ENCODE results near the gene LMAN2.
A peak's percentile ranks its signal among the peaks of the same experiment; 100 is the strongest.

Gene LMAN2

GRCh38 chr5:177386542-177386941, 35.1 kb upstream of the LMAN2 start:
- no peak for DNase-seq (ENCODE audit: low read depth)
- TF ChIP-seq CTCF (IDR thresholded peaks at IDR 0.05; ENCODE audit: insufficient read depth, low read depth, low read length, missing control alignments) = no peak
- H3K4me3 ChIP-seq (ENCODE audit: low read length) = no peak overlapping the region

- TF ChIP-seq CTCF (IDR thresholded peaks at IDR 0.05; ENCODE audit: insufficient read depth, low read depth, low read length, missing control alignments) = no peak
- no peak overlapping the region for H3K4me3 ChIP-seq (ENCODE audit: low read length)
- DNase-seq (ENCODE audit: low read depth) = no peak
Measured at GRCh38 chr5:177385720-177386119, 34.3 kb upstream of the LMAN2 start.

- no peak for DNase-seq (ENCODE audit: low read depth)
- H3K4me3 ChIP-seq (ENCODE audit: low read length) = no peak within 1 kb of the TSS
- TF ChIP-seq CTCF (IDR thresholded peaks at IDR 0.05; ENCODE audit: insufficient read depth, low read depth, low read length, missing control alignments) = no peak
Measured at GRCh38 chr5:177384134-177384533, 32.7 kb upstream of the LMAN2 start, which contains the start of gene SLC34A1. Gene SLC34A1 (plus strand): TSS chr5:177384434. CDS start chr5:177385742, 1,308 bp downstream.

GRCh38 chr5:177383181-177383580, 31.7 kb upstream of the LMAN2 start:
- no peak overlapping the region for H3K4me3 ChIP-seq (ENCODE audit: low read length)
- no peak for TF ChIP-seq CTCF (IDR thresholded peaks at IDR 0.05; ENCODE audit: insufficient read depth, low read depth, low read length, missing control alignments)
- no peak for DNase-seq (ENCODE audit: low read depth)

- TF ChIP-seq CTCF (IDR thresholded peaks at IDR 0.05; ENCODE audit: insufficient read depth, low read depth, low read length, missing control alignments) = peak; percentile 40
- no peak overlapping the region for H3K4me3 ChIP-seq (ENCODE audit: low read length)
- peak; percentile 39 for DNase-seq (ENCODE audit: low read depth)
Measured at GRCh38 chr5:177382423-177383029, 31.1 kb upstream of the LMAN2 start.

- no peak for TF ChIP-seq CTCF (IDR thresholded peaks at IDR 0.05; ENCODE audit: insufficient read depth, low read depth, low read length, missing control alignments)
- no peak for DNase-seq (ENCODE audit: low read depth)
- no peak overlapping the region for H3K4me3 ChIP-seq (ENCODE audit: low read length)
Measured at GRCh38 chr5:177380805-177381126, 29.3 kb upstream of the LMAN2 start.

Data from epithelial cell of esophagus (primary cell).